ENCODE measurements around the gene ZBTB24.

DNA sequence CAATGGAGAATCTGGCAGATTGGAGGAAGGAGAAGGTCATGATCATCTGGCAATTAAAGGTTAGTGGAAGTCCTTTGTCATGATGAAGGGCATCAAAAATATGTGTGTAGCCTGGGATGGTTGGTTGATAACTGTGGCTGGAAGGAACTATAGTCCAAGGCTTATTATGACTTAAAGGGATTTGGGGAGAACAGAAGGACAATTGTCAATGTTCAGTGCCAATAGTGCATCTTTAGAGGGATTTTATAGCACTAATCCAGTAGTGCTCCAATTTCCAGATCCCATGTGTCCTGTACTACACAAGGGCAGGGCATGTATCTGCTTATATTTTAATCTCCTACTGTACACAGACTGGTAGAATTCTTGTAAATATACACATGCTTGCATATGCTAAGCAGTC is 5.0 kb upstream of the ZBTB24 start:
- no peak for TF ChIP-seq EZH2 (IDR thresholded peaks at IDR 0.05; ENCODE audit: low read length, missing control alignments)
- TF ChIP-seq, protein P1, sequence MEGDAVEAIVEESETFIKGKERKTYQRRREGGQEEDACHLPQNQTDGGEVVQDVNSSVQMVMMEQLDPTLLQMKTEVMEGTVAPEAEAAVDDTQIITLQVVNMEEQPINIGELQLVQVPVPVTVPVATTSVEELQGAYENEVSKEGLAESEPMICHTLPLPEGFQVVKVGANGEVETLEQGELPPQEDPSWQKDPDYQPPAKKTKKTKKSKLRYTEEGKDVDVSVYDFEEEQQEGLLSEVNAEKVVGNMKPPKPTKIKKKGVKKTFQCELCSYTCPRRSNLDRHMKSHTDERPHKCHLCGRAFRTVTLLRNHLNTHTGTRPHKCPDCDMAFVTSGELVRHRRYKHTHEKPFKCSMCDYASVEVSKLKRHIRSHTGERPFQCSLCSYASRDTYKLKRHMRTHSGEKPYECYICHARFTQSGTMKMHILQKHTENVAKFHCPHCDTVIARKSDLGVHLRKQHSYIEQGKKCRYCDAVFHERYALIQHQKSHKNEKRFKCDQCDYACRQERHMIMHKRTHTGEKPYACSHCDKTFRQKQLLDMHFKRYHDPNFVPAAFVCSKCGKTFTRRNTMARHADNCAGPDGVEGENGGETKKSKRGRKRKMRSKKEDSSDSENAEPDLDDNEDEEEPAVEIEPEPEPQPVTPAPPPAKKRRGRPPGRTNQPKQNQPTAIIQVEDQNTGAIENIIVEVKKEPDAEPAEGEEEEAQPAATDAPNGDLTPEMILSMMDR (conservative IDR thresholded peaks at IDR 0.05 in 1 of 2, IDR thresholded peaks at IDR 0.05 in 1 of 2; ENCODE audit: low read depth in 1 of 2, low read length in 2 of 2) = no peak
